ENCODE results near the gene KSR2.
"Not testable (repeated sequence)": the region's sequence is repeated elsewhere in the genome, so short reads cannot be mapped to it uniquely, and the experiment has no call there.

KSR2 gene

GRCh38 chr12:117967043-117967442 lies 1.7 kb downstream of the KSR2 start:
- no peak for DNase-seq

GRCh38 chr12:117966511-117966910 lies 2.3 kb downstream of the KSR2 start:
- no peak for DNase-seq

- DNase-seq = no peak
Observed at GRCh38 chr12:117963836-117964235, 5.0 kb downstream of the KSR2 start.

- DNase-seq = no peak
Observed at GRCh38 chr12:117936722-117937484, 31.9 kb downstream of the KSR2 start.

GRCh38 chr12:117933545-117933944 lies 35.2 kb downstream of the KSR2 start:
- DNase-seq = no peak

GRCh38 chr12:117926391-117926899 lies 42.3 kb downstream of the KSR2 start:
- no peak for DNase-seq

- no peak for DNase-seq
Observed at GRCh38 chr12:117921929-117922777, 46.6 kb downstream of the KSR2 start.

DNA sequence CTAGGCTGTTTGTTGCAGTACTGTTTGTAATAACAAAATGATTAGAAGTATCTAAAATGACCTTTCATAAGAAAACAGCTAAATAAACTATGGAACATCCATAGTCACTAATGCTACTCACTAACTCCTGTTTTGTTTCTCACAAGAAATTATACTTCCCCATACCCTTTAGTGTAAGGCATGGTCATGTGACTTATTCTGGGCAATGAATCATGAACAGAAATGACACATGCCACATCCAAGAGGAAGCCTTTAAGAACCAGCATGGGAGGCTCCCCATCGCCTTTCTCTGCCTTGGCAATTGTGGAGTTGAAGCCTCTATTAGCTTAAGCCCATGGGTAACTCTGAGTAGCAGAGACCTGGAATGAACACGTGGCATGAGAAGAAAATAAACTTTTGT lies 49.3 kb downstream of the KSR2 start:
- DNase-seq = peak; percentile 1

DNA sequence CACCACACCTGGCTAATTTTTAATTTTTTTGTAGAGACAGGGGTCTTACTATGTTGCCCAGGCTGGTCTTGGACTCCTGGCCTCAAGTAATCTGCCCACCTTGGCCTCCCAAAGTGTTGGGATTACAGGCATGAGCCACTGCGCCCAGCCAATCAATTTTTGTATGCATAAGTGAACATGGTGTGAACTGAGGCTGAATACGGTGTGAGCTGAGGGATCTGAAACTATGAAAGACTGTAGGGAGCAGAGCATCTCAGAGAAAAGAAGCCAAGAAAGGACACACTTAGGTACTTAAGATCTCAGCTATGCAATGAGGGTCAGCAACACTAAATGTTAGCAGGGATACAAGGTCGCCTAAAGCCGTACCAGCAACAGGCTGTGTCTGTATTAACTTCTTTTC lies 54.1 kb downstream of the KSR2 start:
- no peak for DNase-seq

DNA sequence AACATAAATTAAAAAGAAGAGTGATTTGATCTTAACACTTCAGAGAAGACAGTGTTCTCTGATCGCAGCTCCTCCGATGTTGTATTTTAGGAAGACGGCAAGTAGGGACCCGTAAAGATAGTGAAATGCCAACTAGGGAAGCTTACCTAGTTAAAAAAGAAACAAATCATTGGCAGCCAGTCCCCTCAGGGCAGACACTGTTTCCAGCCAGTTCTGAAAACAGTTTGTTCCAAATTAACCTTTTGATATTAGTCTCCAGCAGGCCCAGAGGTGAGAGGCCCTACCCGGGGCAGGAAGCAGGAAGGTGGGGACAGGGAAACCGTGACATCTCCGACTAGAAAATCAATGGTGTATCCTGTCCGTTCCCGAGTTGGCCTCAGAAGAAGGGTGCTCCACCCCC lies 56.0 kb downstream of the KSR2 start:
- DNase-seq = no peak

DNA sequence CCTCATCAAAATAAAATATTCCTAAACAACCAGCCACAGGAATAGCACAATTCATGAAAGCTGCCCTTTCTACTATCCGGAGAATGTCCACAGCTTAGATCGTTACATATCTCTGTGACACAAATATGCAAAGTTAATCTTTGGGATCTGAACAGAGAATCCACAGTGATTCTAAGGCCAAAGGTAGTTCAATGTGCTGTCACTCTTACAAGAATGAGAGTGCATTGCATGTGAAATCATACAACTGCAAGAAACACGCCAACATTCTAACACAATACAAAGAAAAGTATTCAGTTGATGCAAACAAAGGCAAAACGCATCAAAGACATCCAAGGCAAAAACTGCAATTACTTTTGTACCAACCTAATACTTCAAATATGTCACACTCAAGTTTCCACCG lies 60.4 kb downstream of the KSR2 start:
- DNase-seq = no peak

DNA sequence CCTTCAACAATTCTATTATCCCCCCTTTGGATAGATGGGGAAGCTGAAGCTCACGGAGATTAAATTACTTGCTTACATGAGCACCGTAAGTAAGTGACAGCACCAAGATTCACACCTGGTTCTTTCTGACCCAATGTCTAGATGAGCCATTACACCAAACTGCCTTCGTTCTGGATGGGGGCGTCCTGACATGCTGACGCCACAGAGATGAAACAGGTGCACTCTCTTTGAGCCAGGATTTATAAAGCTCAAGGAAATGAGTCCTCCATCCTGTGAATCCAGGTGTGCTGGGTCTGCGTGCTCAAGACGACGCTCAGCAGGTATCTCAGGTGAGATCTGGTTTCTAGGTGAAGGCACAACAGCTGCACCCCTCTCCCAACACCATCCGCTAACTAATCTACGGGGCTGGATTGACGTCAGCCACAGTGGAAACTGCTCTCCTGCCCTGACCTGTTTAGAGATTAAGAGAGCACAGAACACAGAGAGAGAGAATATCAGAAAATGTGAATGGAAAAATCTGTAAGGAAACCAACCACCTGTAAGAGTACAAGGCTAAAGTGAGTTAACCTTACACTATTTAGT lies 61.6 kb downstream of the KSR2 start:
- DNase-seq = no peak

DNA sequence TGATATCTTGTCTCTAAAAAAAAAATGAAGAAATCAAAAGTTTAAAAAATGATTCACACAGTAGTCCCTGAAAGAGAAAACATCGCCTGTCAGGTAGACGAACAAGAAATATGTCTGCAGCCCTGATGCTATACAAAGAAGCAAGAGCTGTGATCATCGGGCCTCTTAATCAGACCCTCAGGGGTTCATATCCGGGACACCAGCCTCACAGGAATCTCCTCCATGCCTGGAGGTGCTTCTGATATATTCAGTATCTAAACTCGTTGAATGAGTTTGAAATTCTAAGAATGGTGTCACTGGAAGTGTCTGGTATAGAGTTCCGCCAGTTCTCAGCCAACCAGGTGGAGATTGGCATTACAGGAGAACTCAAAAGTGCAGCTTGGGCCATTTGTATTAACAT lies 64.7 kb downstream of the KSR2 start:
- DNase-seq = no peak

DNA sequence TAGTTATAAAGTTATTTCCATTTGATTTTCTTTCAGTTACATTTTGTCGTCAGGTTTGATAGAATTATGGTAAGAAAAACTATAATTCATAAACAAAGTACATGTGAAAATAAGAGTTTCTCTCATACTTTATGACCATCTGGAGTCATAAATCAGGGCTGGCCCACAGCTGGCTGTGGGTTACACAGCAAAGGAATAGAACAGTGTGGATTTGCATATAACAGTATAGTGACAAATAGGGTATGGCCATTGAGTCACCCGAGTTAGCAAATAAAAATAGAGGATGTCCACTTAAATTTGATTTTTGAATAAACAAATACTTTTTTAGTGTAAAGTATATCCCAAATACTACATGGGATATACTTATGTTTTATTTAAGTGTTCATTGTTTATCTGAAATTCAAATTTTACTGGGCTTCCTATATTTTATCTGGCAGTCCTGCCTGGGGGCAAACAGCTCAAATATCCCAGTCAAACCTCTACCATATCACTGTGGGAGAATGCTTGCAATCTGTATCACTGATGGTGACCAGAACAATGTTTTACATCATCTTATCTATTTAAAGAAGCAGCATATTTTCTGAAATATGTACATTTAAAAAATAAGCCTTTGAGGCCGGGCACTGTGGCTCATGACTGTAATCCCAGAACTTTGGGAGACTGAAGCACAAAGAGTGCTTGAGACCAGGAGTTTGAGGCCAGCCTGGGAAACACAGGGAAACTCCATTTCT lies 65.5 kb downstream of the KSR2 start:
- no peak for DNase-seq

DNA sequence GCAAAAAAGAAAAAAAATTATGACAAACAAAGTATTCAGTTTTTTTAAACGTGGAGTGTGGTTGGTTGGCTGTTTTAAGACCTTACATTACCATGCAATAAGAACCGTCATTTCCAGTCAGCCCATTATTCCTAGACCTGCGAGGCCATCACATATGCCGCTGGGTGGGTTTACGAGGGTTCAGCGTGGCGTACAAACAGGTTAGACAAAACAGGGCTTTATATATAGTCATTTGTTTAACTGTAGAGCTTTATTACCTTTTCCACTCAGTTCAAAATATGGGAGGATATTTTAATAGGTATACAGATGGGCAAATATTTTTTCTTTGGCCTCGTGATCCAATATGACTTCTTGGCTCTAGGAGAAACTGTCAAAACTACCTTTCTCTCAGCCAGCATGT lies 67.2 kb downstream of the KSR2 start:
- no peak for DNase-seq

- no peak for DNase-seq
Observed at GRCh38 chr12:117900561-117900960, 68.2 kb downstream of the KSR2 start.

- DNase-seq = no peak
Observed at GRCh38 chr12:117897372-117898161, 71.2 kb downstream of the KSR2 start.

DNA sequence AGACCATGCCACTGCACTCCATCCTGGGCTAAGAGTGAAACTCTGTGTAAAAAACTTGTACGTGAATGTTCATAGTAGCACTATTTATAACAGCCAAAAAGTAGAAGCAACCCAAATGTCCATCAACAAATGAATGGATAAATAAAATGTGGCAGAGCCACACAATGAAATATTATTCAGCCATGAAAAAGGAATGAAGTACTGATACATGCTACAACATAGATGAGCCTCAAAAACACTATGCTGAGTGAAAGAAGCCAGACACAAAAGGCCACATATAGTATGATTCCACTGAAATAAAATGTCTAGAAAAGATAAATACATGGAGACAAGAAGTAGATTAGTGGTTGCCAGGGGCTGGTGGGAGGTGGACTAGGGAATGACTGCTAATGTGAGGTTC lies 72.8 kb downstream of the KSR2 start:
- no peak for DNase-seq

DNA sequence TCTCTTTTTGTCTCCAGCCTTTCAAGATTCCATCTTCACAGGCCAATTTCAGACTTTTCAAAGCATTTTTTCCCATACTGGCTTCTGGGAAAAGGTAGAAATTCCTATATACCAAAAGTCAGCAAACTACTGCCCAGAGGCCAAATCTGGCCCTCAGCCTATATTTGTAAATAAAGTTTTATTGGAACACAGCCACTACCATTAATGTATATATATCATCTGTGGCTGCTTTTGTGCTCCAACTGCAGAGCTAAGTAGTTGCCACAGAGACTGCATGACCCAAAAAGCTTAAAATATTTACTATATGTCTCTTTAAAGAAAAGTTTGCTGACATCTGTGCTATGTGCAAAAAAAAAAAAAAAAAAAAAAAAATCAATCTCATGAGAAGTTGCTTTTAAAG lies 76.3 kb downstream of the KSR2 start:
- DNase-seq = no peak

- not testable (repeated sequence) for DNase-seq
Observed at GRCh38 chr12:117891265-117891664, 77.5 kb downstream of the KSR2 start.

DNA sequence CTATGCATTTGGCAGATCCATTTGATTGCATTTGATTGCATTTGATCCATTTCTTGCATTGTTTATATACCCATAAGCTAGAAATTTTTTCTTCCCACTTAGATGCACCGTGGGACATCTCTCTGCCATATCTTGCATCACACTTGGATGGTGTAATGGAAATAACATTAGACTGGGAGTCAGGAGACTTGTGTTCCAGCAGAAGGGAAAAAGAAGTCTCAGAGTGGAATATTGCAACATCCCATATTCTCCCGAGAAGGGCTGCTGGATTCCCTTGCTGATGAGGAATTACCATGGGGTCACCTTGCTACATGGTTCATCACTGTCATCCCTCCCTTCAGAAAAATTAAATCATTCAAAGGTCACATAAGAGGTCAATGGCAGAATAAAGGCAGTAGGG lies 78.1 kb downstream of the KSR2 start:
- no peak for DNase-seq

- DNase-seq = peak; percentile 12
Observed at GRCh38 chr12:117890137-117890536, 78.7 kb downstream of the KSR2 start.
